Lower leg skin (tissue), 3 donors: ENCODE results near the gene ISOC2.
A peak's percentile ranks its signal among the peaks of the same experiment; 100 is the strongest.
"Not testable (repeated sequence)": the region's sequence is repeated elsewhere in the genome, so short reads cannot be mapped to it uniquely, and the experiment has no call there.

Experiments
- POLR2A ChIP-seq, 2 donors: fragments of 450-650 bp; IDR thresholded peaks; one replicate each; pipeline ENCODE4 v1.6.1; 2016 to 2017; ENCODE audit warnings: antibody characterized with exemption in 2 of 2, mild to moderate bottlenecking in 1 of 2, moderate library complexity in 1 of 2
- TF ChIP-seq, protein P1 (sequence below), 3 donors: fragments of 450-650 bp; IDR thresholded peaks; one replicate each; pipeline ENCODE4 v1.5.1; 2016; ENCODE audit warnings: antibody characterized with exemption in 3 of 3, mild to moderate bottlenecking in 3 of 3, moderate library complexity in 2 of 3

DNA sequence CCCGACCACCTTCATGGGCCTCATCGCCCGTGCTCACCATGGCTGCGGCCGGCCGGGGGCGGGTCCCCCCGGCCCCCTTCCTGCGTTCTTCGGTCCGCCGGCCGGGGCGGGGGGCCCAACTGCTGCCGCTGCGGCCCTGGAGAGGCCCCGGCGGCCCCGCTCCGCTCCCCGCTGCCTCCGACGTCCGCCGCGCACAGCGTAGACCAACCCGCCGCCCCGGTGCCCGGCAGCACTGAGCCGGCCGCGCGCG lies 54.0 kb downstream of the ISOC2 start, which contains the start of gene UBE2S:
- TF ChIP-seq, protein P1, sequence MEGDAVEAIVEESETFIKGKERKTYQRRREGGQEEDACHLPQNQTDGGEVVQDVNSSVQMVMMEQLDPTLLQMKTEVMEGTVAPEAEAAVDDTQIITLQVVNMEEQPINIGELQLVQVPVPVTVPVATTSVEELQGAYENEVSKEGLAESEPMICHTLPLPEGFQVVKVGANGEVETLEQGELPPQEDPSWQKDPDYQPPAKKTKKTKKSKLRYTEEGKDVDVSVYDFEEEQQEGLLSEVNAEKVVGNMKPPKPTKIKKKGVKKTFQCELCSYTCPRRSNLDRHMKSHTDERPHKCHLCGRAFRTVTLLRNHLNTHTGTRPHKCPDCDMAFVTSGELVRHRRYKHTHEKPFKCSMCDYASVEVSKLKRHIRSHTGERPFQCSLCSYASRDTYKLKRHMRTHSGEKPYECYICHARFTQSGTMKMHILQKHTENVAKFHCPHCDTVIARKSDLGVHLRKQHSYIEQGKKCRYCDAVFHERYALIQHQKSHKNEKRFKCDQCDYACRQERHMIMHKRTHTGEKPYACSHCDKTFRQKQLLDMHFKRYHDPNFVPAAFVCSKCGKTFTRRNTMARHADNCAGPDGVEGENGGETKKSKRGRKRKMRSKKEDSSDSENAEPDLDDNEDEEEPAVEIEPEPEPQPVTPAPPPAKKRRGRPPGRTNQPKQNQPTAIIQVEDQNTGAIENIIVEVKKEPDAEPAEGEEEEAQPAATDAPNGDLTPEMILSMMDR (IDR thresholded peaks at IDR 0.05), result not testable (repeated sequence)
- peak in 1 of 2 donors; percentile 84 for TF ChIP-seq POLR2A (IDR thresholded peaks at IDR 0.05)
